Activated T-cell treated with anti-CD3 and anti-CD28 coated beads for 48 hours (primary cell): ENCODE measurements around the gene CALD1.

Experiments
- DNase-seq: peaks from one replicate; pipeline ENCODE4 v3.0.0-alpha.2; 2020; ENCODE audit warnings: low read depth

CALD1 gene

GRCh38 chr7:134927076-134927475, 147.6 kb downstream of the CALD1 start:
- DNase-seq, result no peak

DNA sequence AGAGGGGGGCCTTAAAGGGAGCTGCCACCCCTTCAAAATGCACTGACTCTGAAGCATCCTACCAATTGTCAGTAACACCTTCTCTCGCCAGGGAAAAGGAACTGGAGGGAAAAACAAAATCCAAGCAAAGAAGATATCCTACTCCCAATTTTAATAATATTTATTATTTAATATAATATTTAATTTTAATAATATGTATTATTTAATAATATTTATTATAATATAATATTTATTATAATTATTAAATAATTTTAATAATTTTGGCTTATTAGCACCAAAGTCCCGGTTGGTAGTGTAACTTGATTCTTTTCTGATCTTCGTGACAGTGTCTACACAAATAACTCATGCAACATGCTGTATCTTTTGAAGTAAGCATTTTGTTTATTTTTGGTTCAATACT, 148.3 kb downstream of the CALD1 start:
- DNase-seq, result no peak

GRCh38 chr7:134928554-134928953, 149.1 kb downstream of the CALD1 start:
- DNase-seq, result no peak

DNA sequence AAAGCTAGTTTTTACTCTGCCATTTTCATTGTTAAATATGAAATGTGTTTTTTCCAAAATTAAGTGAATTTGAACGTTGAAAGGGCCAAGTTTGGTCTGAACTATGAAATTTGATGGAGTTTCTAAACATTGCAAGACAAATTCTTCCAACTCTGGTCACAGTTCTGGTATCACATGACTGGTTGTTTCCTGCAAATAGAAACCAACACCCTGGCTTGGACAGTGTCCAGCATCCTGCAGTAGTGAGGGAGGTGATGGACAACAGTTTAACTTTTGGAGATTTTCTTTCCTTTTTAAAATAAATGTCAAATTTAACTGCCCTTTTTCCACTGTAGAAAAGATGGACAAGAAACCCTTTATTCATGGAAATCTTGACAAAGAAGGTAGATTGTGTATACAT, 152.1 kb downstream of the CALD1 start:
- DNase-seq, result no peak

- DNase-seq, result no peak
These were observed 153.4 kb downstream of the CALD1 start for GRCh38 chr7:134932707-134933370.

DNA sequence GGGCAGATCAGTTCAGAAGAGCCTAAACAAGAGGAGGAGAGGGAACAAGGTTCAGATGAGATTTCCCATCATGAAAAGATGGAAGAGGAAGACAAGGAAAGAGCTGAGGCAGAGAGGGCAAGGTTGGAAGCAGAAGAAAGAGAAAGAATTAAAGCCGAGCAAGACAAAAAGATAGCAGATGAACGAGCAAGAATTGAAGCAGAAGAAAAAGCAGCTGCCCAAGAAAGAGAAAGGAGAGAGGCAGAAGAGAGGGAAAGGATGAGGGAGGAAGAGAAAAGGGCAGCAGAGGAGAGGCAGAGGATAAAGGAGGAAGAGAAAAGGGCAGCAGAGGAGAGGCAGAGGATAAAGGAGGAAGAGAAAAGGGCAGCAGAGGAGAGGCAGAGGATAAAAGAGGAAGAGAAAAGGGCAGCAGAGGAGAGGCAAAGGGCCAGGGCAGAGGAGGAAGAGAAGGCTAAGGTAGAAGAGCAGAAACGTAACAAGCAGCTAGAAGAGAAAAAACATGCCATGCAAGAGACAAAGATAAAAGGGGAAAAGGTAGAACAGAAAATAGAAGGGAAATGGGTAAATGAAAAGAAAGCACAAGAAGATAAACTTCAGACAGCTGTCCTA, 154.1 kb downstream of the CALD1 start:
- no peak for DNase-seq

DNA sequence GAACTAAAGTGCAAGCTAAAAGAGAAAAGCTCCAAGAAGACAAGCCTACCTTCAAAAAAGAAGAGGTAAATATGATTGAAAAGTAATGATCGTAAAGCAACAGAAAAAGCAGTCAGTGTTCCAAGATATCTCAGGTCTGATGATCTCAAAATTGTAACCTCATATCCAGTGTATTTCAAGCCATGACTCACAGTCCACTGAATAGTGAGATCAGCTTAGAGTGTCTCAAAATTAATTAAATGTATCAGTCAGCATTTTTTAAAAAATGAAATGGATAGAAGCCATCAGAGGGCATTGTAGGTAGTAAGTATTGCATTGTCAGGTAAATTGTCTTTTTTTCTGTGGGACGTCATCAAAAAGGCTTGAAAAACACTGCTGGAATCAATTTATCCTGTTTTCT, 156.3 kb downstream of the CALD1 start:
- DNase-seq, result no peak

DNA sequence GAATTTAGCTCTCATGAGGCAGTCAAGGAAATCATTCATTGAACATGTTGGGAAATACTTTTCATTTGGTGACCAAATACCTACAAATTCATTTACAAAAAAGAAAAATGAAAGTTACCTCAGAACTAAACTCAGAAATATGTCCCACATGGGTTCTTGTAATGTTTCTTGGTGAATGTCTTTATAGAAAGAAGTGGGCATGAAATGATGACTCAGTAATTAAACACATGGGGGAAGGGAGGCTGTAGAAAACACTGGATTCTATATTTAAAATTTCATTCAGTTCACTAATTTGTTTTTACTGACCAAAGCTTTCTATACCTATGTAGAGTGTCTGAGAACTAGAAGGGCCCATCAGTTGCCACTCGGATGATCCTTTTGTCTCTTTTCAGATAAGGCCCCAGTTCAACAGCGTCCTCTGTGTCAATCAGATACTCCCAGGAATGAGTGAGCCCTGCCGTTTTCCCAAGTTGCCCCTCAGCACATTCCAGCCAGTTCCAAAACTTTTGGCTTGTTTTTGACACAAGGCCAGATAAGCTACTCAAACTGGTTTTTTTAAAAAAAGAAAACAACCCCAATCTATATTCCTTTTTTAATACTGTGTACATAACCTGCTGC, 157.6 kb downstream of the CALD1 start:
- DNase-seq, result no peak

DNA sequence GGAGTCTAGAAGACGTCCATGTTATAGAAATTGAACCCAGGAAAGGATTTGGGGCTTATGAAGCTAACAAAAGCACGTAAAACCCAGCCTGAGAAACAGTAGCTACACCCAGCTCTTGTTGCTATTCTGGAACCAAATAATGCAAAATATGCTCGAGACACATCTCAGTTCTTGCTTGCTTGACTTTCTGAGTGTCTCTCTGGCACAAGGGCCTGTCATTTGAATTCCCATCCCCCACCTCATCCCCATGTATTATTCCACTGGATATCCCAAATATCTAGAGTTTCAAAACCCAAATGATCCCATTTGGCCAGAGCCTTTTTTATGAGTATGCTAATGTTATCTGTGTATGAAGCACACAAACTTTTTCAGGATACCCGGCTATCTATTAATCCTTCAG, 158.7 kb downstream of the CALD1 start:
- no peak for DNase-seq

- DNase-seq, result no peak
These were observed 159.7 kb downstream of the CALD1 start for GRCh38 chr7:134939136-134939535.

DNA sequence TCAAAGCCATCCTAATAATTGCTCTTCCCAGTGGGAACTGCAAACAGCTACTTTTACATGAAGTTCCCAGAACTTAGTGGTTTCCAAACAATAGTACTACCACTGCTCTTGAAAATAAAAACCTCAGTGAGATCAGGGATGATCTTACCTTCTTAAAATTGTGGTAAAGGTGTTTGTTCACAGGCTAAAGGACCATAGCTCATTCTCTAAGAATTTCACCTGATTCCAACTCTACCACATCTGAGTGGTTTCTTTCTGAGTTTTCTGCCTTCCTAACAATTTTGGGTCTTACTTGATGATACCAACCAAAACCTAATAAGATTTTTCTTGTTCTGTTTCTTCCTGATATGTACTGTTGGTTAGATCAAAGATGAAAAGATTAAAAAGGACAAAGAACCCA, 161.3 kb downstream of the CALD1 start:
- DNase-seq, result no peak

DNA sequence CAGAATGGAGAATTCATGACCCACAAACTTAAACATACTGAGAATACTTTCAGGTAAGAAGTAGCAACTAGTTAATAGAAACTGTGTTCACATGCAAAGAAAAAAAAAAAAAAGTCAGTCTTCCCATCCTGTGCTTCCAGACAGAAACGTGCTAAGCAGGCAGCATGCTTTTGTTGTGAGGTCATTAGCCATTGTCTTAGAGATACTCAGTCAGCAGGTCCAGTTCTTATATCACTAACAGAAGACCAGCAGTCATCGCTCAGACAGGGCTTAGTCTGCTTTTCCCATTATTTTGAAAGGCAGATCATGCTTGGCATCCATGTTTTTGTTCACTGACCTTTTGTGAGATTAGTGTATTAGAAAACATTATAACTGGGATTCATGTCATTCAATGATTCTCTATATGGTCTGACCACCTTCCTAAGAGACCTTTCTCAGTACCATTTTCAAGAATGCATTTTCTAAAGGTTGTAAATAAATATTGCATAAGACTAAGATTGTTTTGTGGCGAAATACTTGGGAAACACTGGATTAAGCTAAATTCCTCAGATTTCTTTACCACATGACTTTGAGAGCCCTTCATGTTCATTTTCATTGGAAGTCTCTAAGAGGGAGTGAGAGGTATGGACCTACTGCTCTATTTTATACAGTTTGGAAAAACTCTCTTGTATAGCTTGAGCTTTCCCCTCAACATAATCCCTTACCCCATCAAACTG, 161.9 kb downstream of the CALD1 start:
- DNase-seq, result no peak

DNA sequence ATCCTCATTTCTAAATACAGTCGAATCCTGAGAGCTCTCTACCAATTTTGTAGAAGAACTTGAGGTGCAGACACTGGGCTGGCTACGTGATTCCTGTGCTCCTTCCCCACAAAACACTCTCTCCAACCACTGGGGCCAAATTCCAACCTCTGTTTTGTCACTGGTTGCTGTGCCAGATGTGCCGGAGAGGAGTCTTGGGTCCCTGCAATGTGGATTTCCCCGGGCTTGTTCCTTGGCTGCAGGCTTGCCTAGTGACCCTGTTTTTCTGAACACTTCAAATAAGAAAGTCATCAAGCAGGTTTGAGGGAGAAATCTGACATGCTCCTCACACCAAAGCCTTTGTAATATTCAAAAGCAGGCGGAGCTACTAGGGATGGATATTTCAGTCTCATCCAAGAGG, 162.5 kb downstream of the CALD1 start:
- no peak for DNase-seq

DNA sequence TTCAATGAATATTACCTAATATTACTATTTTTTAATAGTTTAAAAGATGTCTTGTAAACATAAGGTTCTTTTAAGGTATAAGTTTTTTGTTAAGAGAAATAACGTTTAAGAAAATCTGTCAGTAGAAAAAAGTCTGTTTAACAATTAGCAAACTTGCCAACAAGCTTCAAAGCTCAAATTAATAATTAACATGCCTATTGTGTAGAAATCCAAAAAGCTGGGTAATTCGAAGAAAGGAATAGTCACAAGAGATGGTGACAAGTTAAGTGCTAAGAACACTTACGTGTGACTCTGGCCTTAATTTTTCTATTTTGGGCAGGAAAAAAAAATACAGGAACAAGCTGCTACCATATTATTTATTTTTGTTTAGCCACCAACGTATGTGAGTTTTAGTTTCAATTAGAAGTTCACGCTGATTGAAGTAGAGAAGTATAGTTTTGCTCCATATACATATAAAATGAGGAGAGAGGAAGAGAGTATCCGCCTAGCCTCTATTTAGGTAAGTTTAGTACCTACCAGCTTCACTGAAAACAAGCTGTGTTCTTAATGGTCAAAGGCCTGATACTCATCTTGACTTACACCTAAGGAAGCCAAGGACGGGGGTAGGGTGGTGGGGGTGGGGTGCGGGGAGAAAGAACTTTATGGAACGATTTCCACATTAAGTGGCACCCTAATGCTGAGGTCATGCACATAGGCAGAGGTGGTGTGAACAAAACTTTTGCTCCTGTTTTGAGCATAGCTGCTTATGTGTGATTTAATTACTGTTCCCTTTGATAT, 163.4 kb downstream of the CALD1 start:
- no peak for DNase-seq

- DNase-seq, result no peak
These were observed 164.5 kb downstream of the CALD1 start for GRCh38 chr7:134943785-134944400.

DNA sequence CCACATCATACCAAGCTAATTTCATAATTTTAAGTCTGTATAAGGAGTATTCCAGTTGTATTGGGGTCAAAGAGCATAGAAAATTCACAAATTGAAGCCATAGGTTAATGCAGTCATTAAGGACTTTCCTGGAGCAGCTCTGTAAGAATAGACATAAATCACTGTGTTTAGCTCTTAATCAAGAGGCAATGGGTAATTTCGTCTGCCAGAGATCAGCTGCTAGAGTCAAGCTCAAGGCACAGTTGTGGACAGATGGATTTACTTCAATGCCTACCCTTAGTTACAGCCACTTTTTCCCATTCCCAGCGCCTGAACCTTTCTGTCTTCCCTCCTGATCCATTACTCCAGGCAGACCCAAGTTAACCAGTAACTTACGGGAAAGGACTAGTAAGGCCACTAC, 166.3 kb downstream of the CALD1 start:
- DNase-seq, result no peak

DNA sequence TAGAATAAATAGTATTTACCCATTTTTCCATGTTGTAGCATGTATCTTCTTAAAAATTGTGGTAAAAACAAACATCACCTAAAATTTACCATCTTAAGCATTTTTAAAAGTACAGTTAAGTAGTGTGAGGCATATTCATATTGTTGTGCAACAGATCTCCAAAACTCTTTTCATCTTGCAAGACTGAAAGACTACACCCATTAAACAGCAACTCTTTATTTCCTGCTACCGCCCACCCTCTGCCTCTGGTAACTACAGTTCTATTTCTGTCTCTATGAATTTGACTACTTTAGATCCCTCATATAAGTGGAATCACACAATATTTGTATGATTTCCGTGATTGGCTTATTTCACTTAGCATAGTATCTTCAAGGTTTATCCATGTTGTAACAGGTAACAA, 166.8 kb downstream of the CALD1 start:
- no peak for DNase-seq

DNA sequence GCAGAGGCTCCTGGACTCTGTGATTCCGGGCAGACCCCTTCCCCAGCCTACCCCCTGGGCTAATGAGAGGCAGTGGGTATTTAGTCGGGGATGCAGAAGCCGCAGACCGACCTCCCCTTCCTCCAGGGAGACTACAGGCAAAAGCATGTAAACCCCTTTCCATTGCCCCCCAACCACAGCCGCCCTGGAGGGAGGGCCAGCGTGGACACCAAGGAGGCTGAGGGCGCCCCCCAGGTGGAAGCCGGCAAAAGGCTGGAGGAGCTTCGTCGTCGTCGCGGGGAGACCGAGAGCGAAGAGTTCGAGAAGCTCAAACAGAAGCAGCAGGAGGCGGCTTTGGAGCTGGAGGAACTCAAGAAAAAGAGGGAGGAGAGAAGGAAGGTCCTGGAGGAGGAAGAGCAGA, 167.9 kb downstream of the CALD1 start:
- DNase-seq, result no peak

DNA sequence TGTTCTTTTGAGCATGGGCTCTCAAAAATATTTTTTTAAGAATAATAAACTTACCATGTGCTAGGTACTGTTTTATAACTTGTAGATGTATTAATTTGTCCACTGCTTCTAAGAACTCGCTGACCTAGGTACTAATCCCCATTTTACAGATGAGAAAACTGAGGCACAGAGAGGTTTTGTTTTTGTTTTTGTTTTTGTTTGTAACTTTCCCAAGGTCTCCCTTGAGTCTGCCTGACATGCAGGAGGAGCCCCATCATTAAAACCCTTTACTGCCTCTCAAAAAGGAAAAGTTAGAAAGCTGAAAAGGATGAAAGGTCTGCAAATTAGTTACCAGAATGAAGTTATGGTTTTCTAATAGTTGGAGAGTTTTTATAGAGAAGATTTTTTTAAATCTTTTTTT, 168.4 kb downstream of the CALD1 start:
- no peak for DNase-seq

DNA sequence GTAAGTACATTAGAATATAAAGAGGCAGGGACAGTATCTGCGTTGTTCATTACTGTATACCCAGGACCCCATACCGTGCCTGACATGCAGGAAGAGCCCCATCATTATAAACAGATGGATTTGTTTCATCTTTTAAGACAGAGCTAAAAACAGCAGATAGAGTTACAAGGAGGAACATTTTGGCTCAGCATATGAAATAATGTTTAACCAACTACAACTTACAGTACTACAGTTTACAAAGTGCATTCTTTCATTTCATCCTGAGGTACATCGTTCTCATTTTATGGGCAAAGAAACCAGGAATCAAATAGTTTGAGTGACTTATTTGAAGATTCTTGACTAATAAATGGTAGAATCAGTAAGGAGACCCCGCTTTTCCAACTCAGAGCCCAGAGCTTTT, 168.8 kb downstream of the CALD1 start:
- DNase-seq, result no peak

- DNase-seq, result no peak
These were observed 169.3 kb downstream of the CALD1 start for GRCh38 chr7:134948736-134949135.

DNA sequence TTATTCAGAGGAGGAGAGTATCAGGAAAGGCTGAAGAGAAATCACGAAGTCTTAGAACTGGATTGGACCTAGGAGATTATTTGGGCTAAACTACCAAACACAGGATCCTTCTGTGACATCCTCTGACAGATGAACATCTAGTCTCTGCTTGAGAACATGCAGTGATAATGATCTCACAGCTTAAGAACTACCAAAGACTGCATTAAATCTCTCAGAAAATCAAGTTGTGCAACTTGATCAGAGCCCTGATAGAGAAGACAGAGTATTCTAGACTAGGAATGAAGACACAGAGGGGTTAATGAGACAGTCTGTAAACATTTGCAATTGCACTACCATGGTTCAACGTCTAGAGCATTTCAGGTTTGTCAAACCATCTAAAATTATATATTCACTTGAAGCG, 169.7 kb downstream of the CALD1 start:
- no peak for DNase-seq
